ENCODE measurements around the gene MT1G.
"Not testable (repeated sequence)": the region's sequence is repeated elsewhere in the genome, so short reads cannot be mapped to it uniquely, and the experiment has no call there.

MT1G gene

DNA sequence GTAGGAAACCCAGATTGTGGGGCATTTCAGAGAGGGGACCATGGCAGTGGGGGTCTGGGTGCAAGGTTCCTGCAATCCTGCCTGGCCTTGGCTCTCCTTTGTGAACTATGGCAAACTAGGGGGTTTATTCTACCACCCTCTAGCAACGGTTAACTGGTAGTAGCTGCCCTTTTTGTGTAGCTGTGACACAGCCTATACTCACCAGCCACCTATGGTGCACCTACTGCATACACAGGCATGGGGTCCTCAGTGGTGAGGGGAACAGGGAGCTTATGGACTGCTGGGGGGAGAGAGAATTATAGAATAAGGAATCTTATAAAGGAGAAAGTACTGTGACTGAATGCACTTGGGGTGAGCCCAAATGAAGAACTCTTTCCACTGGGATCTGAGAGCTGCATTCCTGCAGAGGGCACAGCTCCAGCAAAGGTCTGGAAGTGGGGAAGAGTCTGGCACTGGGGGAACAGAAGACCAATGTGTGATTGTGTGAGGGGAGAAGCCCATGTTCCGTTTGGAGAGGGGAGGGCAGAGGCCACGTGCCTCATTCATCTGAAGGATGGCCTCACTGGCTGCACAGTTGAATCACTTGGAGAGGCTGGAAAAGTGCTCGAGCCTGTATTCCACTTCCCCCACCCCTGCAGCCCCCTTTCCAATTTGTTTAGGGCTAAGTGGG lies 16.5 kb upstream of the MT1G start:
- no peak for DNase-seq

DNA sequence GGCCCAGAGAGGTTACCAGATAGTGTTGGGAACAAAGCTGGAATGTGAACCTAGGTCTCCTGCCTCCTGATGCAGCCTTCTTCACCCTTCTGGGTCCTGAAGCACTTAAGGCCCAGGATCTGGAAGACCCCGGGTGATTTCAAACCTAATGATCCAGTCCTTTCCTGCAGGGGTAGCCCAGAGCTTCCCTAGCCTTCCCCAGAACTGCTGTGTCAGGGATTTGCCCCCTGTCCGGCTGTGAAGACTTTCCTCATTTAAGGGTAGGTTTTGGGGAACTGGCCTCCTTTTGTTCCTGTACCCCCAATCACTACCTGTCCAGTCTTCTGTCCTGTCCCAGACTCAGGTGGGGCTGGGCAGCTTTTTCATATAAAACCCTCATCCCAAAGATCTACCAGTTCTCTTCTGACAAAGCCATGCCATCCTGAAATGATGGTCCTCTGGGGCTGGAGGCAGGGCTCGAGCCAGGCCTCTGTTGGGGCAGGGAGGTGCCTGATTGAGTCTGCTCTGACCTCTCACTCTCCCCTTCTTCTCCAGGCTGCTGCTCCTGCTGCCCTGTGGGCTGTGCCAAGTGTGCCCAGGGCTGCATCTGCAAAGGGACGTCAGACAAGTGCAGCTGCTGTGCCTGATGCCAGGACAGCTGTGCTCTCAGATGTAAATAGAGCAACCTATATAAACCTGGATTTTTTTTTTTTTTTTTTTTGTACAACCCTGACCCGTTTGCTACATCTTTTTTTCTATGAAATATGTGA lies 15.7 kb upstream of the MT1G start:
- DNase-seq: no peak

DNA sequence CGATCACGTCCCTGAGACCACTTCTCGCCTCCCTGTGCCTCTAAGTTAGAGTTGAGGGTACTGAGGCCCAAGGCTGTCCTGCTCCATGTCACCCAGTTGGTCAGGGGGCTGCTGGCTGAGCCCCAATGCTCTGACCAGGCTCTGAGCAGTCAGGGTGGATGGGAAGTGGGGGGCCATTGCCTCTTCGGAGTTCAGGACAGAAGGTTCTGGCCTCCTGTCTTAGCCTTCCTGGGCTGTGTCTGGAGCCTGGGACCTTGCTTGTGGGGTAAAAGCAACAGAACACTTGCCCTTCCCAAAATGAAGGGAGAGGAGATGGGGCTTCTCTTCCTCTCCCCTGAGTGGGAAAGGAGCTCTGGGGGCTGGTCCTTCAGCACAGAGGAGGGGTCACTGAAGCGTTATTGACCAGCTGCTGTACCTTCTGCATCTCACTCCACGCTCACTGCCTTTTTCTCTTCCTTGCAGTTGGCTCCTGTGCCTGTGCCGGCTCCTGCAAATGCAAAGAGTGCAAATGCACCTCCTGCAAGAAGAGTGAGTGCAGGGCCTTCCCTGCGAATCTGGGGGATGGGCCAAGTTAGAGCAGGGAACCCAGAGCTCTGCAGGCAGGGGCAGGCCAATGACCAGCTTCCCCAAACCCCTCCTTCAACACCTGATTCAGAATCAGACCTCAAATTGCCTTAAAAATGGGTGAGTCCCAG lies 15.0 kb upstream of the MT1G start:
- DNase-seq: no peak

DNA sequence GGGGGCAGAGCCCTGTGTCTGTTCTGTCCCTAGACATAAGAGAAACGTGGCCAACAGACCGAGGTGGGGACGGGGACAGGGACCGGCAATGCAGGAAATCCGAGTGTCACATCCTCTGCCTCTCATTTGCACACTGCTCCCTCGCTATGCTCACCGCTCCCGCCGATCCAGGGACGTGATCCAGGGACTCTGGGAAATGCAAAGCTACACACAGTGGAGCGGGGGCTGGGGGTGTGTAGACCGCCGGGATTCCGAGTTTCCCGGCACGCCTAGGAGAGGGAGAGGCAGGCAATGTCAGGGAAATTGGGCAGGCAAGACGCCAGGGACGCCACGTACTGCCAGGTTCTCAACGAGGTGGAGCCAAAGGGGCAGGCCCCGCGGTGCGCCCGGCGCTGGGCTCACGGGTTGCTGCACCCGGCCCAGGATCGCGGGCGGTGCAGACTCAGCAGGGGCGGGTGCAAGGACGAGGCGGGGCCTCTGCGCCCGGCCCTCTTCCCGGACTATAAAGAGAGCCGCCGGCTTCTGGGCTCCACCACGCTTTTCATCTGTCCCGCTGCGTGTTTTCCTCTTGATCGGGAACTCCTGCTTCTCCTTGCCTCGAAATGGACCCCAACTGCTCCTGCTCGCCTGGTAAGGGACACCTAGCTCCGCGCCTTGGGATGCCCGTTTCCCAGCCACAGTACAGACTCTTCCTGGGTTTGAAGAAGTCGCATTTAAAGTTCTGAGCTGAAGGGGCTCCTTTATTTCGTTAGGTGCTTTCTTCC lies 14.3 kb upstream of the MT1G start, which contains the start of gene MT1X:
Gene MT1X (plus strand): TSS at position 532 of the 764 bp plus-strand sequence. CDS start 71 bp downstream, at position 603.
- DNase-seq: peak; percentile 83

DNA sequence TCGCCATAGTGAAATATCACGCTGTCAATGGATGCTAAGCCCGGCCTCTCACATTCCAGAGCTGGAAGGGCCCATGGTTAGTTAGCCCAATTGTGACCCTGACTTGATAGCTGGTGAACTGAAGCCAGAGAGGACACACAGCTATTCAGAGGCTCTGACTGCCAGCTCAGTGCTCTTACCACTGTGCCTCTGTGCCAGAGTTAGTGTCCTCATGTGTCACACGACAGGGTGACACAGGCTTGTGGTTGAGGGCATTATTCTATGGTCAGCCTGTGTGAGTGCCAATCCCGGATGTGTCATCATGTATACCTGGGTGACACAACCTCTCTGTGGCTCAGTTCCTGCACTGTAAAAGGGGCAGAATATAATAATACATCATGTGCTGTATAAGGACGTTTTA lies 12.0 kb upstream of the MT1G start:
- no peak for DNase-seq

DNA sequence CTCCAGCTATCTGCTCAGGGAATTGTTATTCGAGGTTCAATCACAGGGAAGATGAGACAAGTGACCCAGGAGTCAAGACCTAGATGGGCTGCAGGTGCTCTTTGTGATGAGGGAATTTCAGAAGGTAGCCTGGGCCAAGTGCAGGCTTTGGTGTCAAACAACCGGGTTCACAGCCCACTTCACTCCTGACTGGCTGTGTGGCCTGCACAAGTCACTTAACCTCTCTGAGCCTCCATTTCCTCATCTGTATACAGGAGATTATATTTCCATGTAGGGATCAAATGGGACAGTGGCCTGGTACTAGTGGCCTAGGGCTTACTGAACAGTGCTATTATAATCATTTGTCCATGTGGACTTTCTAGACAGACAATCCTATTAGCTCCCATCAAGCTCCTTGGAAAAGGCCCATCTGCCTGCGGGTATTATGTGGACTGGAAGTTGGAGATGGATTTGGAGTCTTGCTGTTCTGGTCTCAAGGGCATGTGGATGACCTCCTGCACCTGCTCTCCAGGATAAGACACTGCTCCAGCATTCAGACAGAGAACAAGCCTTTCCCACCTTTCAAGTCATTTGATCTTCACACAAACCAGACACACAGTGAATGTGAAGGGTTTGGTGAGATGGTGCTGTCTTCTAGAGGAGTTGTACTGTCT lies 11.3 kb upstream of the MT1G start:
- no peak for DNase-seq

DNA sequence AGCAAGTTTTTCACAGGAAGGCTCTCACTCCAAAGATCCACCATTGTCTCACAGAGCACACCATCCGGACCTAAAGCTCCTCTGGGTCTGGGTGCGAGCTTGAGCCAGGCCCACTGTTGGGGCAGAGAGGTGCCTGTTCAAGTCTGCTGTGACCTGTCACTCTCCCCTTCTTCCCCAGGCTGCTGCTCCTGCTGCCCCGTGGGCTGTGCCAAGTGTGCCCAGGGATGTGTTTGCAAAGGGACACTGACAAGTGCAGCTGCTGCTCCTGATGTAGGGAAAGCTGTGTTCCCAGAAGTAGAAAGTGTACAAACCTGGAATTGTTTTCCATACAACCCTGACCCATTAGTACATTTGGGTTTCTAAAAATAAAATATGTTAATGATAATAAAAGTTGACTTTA lies 9.6 kb upstream of the MT1G start:
- DNase-seq: no peak

DNA sequence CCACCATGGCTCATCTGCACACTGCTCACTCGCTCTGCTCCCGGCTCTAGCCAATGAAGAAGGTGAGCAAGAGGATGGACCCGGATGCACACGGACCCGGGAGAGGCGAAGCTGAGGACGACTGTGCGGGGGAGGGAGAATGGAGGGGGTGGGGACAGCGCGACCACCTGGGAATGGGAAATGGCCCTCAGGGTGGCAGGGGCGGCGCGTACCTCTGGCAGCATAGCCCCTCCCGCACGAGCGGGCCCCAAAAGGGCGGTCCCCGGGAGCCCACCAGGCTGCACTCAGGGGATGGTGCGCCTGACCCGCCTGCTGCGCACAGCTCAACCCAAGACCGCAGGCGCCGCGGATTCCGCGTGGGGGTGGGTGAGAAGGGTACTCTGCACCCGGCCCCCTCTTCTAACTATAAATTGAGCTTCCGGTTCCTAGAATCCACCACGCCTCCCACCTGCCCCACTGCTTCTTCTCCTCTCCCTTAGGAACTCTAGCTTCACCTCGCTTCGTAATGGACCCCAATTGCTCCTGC lies 7.9 kb upstream of the MT1G start:
- peak; percentile 13 for DNase-seq

DNA sequence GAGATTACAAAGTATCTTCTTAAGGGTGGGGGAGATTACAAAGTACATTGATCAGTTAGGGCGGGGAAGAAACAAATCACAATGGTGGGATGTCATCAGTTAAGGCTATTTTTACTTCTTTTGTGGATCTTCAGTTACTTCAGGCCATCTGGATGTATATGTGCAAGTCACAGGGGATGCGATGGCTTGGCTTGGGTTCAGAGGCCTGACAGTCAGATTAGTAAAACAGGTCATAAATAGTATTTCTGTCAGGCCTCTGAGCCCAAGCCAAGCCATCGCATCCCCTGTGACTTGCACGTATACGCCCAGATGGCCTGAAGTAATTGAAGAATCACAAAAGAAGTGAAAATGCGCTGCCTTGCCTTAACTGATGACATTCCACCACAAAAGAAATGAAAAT lies 6.7 kb upstream of the MT1G start:
- DNase-seq: not testable (repeated sequence)

DNA sequence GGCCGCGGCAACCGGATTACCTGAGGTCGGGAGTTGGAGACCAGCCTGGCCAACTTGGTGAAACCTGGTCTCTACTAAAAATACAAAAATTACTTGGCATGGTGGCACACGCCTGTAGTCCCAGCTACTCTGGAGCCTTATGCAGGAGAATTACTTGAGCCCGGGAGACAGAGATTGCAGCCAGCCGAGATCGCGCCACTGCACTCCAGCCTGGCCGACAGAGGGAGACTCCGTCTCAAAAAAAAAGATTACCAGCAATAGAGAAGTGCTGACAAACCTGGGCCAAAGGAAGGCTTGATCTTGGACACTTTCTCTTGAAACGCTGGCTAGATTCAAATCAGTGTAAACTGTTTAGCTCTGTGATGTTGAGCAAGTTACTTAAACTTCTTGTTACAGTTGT lies 6.1 kb upstream of the MT1G start:
- peak; percentile 56 for DNase-seq

DNA sequence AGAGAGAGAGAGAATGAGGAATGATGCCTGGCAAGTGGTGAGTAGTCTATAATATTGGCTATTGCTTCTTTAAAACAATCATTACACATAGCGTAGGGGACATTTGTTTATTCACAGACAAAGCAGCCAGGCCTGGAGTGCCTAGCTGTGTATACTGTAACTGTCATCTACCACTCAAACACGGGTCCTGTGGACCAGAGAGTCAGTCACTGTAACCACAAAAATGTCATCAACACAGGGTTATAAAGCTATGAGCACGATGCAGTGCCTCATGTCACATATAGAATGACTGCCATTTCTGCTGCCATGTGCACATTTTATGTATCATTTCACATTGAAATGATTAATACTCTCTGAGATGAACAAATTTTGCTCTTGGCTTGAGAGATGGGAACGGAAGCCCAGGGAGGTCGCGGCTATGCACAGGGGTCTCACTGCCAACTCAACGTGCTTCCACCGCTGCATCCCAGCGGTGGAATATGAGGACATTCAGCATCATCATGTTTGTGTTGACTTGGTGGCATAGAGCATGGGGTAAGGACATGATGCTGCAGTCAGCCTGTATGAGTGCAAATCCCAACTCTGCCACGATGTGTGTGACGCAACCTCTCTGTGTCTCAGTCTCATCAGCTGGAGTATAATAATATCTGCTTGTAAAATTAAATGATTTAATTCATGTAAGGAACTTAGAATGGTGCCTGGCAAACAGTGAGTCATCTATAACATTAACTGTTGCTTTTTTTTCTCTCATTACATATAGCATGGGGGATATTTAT lies 5.1 kb upstream of the MT1G start:
- DNase-seq: no peak

DNA sequence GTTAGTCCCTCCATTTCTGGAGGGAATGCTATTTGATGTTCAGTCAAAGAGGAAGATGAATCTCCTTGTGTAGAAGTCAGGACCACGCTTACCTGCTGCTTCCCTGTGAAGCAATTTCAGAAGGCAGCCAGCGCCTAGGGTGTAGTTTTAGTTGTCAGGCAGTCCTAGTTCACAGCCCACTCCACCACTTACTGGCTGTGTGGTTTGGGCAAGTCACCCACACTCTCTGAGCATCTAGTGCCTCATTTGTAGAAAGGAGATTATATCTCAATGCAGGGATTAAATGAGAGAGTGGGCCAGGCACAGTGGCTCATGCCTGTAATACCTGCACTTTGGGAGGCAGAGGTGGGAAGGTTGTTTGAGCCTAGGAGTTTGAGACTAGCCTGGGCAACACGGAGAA lies 4.3 kb upstream of the MT1G start:
- not testable (repeated sequence) for DNase-seq

DNA sequence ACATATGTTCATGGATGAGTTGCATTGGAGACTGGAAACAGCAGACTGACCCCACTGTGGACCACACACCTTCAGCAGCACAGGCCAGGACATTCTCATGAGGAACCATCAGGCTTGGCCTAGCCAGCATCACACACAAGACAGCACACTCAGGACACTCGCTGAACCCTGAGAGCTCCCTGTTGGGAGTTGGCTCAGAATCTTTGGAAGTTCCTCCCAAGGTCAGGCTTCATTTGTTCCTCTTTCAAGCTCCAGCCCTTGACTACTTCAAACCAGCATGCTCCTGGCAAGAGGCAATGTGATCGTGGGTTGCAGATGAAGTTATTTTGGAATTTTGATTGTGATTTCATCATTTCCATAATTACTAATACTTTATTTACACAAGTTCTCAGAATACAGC lies 3.8 kb upstream of the MT1G start:
- not testable (repeated sequence) for DNase-seq

DNA sequence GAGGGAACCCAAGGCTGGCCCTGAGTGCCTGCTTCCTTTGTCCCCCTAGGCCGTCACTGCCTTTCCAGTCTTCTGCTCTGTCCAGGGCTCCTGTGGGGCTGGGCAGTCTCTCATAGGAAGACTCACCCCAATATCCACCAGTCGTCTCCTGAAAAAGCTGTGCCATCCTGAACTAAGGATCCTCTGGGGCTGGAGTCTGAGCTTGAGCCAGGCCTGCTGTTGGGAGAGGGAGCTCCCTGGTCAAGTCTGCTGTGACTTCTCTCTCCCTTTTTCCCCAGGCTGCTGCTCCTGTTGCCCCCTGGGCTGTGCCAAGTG lies 2.7 kb upstream of the MT1G start:
- DNase-seq: no peak

DNA sequence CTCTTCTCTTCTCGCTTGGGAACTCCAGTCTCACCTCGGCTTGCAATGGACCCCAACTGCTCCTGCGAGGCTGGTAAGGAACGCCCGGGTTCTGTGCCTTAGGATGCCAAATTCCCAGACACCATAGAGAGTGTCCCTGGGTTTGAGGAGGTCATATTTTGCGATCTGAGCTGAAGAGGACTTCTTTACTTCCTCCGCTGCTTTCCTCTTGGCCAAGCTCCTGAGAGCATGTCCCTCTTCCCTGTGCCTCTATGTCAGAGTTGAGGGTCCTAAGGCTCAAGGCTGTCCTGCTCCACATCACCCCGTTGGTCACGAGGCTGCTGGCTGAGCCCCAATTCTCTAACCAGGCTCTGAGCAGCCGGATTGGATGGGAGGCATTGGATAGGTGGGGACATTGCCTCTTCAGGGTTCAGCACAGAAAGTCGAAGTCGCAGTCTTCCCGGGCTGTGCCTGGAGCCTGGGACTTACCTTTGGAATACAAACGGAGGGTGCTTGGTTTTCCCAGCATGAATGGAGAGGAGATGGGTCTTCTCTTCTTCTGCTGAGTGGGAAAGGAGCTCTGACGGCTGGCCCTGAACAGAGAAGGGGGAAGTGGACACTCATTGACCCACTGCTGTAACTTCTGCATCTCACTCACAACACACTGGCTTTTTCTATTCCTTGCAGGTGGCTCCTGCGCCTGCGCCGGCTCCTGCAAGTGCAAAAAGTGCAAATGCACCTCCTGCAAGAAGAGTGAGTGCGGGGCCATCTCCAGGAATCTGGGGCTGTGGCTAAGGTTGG lies 2.2 kb upstream of the MT1G start:
- no peak for DNase-seq

DNA sequence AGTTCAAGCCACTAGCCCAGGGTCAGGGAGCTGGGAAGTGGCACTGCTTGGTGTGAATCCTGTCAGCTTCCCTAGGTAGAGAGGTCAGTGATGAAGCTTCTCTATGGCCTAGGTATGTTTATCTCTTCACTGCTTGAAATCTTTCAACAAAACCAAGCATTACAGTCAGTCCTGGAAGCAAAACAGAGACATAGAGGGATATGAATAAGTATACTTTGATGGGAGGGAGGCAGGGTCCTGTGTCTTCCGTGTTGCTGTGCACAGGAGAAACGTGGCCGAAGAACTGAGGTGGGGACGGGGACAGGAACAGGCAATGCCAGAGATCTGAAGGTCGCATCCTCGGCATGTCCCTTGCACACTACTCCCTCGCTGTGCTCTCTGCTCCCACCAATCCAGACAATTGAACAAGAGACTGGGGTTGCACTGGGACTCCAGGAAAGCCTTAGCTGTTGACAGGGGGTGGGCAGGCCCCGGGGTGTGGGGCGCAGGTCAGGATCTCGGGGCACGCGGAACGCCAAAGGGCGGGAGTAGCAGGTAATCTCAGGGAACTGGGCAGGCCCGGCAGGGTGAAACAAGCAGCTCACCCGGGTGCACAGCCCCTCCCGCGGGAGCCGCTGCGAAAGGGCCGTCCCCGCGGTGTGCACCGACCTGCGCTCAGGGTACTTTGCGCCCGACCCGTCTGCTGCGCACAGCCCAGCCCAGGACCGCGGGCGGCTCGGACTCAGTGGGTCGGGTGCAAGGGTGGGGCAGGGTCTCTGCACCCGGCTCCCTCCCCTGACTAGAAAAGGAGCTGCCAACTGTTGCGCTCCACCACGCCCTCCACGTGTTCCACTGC lies 1.4 kb upstream of the MT1G start, which contains the start of gene MT1H:
Gene MT1H (plus strand): TSS at position 810 of the 835 bp plus-strand sequence. CDS start 71 bp downstream, outside the sequence.
- DNase-seq: no peak

DNA sequence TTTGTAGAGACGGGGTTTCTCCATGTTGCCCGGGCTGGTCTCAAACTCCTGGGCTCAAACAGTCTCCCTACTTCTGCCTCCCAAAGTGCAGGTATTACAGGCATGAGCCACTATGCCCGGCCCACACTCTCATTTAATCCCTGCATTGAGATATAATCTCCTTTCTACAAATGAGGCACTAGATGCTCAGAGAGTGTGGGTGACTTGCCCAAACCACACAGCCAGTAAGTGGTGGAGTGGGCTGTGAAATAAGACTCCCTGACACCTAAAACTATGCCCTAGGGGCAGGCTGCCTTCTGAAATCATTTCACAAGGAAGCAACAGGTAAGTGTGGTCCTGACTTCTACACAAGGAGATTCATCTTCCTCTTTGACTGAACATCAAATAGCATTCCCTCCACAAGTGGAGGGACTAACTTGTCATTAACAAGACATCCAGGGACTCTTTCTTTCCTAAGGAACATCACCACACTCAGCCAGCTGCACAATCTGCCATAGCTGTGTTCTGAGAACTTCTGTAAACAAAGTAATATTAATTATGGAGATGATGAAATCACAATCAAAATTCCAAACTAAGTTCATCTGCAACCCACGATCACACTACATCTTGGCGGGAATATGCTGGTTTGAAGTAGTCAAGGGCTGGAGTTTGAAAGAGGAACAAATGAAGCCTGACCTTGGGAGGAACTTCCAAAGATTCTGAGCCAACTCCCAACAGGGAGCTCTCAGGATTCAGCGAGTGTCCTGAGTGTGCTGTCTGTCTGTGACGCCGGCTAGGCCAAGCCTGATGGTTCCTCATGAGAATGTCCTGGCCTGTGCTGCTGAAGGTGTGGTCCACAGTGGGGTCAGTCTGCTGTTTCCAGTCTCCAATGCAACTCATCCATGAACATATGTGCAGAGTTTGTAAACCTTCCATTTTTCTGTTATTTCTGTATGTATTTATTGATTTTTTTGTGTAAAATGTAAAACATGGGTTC lies 2.3 kb downstream of the MT1G start:
- not testable (repeated sequence) for DNase-seq

DNA sequence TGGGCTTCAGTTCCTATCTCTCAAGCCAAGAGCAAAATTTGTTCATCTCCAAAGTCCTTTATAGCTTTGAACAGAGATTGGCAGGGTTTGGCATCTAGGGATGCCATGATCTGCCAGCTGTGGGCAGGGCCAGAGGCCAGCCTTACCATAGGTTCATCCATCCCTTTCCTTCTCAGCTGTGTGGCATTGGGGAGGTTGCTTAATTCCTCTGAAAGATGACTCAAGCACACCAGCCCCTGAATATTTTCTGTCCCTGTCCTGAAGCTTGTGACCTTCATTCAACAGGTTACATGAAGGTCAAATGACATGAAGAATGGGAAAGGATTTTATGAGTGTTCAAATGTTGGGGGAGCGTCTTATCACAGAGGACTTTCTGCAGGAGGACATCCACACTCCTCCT lies 3.4 kb downstream of the MT1G start:
- DNase-seq: no peak
